ENCODE measurements around the gene SHISA7. TPM values are rescaled to one million over a fixed set of nuclear protein-coding genes. Genes with fewer than 3 reads are reported as not detected.
"Not testable (repeated sequence)": the region's sequence is repeated elsewhere in the genome, so short reads cannot be mapped to it uniquely, and the experiment has no call there.

The SHISA7 gene
- total and polyA plus RNA-seq, 8 donors, result not detected

DNA sequence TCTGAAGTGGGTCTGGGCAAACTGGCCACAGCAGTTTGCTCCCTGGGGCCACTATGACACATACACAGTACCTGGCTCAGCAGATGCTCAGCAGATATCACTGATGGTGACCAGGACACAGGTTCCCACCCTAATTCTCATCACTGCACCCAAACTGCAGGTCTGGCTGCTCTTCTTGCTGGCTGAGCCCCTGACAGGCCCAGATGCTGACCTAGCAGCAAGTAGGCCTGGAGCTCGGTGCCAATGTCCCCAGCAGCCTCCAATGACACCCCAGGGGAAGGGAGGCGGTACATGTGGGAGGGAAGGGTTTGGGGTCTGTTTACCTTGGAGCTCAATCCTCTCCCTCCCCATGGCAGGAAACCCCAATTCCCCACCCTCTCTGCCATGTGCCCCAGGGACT is 40.6 kb downstream of the SHISA7 start:
- Histone ChIP-seq H3K27ac (no peak overlapping the region), H3K27me3 (no peaks in the 10 kb centered on the region), H3K4me3 (no peak overlapping the region), H3K4me1 (peaks cover 12 to 21% (median 20%) of the 10 kb centered on the region in 4 donors), H3K36me3 (peaks cover 35 to 66% (median 58%) of the 10 kb centered on the region in 4 donors), H3K9me3 (no peaks in the 10 kb centered on the region)
- no peak for DNase-seq
- 75 to 92% (median 90%) methylated on average over 2 of the region's 2 CpGs for WGBS, 5 donors
- TF ChIP-seq EP300 (IDR thresholded peaks at IDR 0.05) (no peak), POLR2A (IDR thresholded peaks at IDR 0.05) (no peak), POLR2AphosphoS5 (IDR thresholded peaks at IDR 0.05) (no peak)
- TF ChIP-seq, protein P1, sequence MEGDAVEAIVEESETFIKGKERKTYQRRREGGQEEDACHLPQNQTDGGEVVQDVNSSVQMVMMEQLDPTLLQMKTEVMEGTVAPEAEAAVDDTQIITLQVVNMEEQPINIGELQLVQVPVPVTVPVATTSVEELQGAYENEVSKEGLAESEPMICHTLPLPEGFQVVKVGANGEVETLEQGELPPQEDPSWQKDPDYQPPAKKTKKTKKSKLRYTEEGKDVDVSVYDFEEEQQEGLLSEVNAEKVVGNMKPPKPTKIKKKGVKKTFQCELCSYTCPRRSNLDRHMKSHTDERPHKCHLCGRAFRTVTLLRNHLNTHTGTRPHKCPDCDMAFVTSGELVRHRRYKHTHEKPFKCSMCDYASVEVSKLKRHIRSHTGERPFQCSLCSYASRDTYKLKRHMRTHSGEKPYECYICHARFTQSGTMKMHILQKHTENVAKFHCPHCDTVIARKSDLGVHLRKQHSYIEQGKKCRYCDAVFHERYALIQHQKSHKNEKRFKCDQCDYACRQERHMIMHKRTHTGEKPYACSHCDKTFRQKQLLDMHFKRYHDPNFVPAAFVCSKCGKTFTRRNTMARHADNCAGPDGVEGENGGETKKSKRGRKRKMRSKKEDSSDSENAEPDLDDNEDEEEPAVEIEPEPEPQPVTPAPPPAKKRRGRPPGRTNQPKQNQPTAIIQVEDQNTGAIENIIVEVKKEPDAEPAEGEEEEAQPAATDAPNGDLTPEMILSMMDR (IDR thresholded peaks at IDR 0.05), result no peak
- intact Hi-C loops (cut with DNase I; ENCODE audit: low total_unique reads), result no loop called here

DNA sequence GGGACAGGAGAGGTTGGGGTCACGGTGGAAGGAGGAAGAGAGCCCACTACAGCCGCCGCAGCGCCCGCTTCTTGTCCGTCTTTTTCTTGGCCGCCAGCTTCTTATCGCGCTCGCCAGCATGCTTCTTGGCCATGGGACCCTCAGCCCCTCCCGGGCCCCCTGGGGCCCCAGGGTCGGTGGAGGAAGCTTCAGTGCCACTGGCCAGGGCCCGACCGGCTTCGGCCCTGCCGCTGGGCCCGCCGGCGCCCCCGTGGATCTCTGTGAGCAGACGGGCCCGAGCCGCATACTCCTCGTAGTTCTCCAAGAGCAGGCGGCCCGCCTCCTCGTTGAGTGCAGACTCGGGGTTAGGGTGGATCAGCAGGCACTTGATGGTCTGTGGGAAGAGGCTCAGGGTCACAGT is 41.7 kb downstream of the SHISA7 start:
- H3K4me3 ChIP-seq; H3K27ac ChIP-seq; H3K27me3 ChIP-seq; DNase-seq; intact Hi-C loops (cut with DNase I; ENCODE audit: low total_unique reads); H3K9me3 ChIP-seq: not testable (repeated sequence)
- Histone ChIP-seq H3K4me1 (peaks cover 5 to 13% (median 10%) of the 10 kb centered on the region in 4 donors), H3K36me3 (peaks cover 35 to 65% (median 58%) of the 10 kb centered on the region in 4 donors)
- 79 to 93% (median 86%) methylated on average over 7 to 22 of the region's 28 CpGs for WGBS, 5 donors

DNA sequence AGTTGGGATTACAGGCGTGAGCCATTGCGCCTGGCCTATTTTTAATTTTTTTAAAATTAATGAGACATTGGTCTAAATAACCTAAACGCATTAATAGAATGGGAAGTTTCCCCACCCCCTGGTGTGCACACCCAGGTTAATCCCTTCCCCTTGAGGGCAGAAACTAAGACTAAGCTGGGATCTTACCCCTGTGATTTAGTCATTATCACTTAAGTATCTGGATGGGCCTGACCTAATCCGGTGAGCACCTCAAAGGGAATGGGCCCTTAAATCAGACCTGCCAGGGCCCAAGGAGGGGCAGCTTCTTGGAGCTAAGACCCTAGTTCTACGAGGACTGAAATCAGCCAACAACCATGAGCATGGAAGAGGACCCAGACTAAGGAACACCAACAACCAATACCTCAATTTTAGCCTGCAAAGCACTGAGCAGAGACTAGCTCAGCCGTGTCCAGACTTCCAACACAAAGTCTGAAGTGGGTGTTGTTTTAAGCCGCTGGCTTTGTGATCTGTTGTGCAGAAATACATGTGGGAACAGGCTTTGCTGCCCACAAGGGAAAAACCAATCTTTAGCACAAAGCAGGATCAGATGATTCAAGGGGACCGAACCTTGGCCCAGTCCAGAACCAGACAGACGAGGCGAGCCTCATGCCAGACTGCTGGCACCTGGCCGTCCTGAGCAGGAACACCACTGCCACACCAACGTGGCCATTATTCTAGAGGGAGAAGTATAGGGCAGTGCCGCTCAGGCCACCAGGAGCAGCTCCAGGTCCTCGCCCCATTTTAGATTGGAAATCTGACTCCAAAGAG is 42.6 kb downstream of the SHISA7 start:
- Histone ChIP-seq H3K9me3 (no peaks in the 10 kb centered on the region), H3K27ac (no peak overlapping the region), H3K27me3 (no peaks in the 10 kb centered on the region), H3K4me1 (peaks cover 0 to 4% (median 2%) of the 10 kb centered on the region in 4 donors), H3K4me3 (no peak overlapping the region), H3K36me3 (peaks cover 30 to 56% (median 52%) of the 10 kb centered on the region in 4 donors)
- intact Hi-C loops (cut with DNase I; ENCODE audit: low total_unique reads), result no loop called here
- WGBS, 5 donors, result 76 to 87% (median 82%) methylated on average over 14 of the region's 14 CpGs
- no peak for DNase-seq
- TF ChIP-seq POLR2AphosphoS5 (IDR thresholded peaks at IDR 0.05) (no peak), POLR2A (IDR thresholded peaks at IDR 0.05) (no peak)
- TF ChIP-seq, protein P1 (IDR thresholded peaks at IDR 0.05), result no peak

DNA sequence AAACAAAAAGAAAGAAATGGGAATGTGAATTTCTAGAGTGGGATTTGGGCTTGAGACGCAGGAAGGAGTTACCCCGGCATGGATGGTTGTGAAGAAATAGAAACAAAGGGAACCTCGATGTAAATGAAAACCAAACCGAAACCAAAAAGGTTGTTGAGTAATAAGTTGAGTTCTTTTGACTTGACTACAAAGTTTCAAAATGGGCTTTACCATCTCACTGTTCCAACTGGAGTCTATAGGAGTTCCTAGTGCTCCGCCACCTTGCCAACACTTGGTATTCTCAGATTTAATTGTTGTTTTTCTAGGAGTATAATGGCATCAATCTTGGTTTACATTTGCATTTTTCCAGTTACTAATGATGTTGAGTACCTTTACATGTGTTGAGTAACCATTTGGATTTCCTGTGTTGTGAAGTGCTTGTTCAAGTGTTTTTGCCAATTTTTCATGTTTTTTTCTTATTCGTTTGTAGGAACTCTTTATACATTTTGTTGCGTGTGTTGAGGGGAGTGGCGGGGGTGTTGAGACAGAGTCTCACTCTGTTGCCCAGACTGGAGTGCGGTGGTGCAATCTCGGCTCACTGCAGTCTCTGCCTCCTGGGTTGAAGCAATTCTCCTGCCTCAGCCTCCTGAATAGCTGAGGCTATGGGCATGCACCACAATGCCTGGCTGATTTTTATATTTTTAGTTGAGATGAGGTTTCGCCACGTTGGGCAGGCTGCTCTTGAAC is 44.7 kb downstream of the SHISA7 start:
- no peak for DNase-seq
- intact Hi-C loops (cut with DNase I; ENCODE audit: low total_unique reads), result no loop called here
- Histone ChIP-seq H3K9me3 (no peaks in the 10 kb centered on the region), H3K27ac (peak overlapping the region in 1 of 5 donors; percentile 29), H3K4me1 (no peaks in the 10 kb centered on the region), H3K4me3 (no peak overlapping the region), H3K27me3 (no peaks in the 10 kb centered on the region), H3K36me3 (peaks cover 18 to 36% (median 32%) of the 10 kb centered on the region in 4 donors)
- 76 to 87% (median 83%) methylated on average over 12 of the region's 12 CpGs for WGBS, 5 donors
- TF ChIP-seq EP300 (IDR thresholded peaks at IDR 0.05) (no peak), POLR2A (IDR thresholded peaks at IDR 0.05) (no peak), POLR2AphosphoS5 (IDR thresholded peaks at IDR 0.05) (no peak)
- TF ChIP-seq, protein P1 (IDR thresholded peaks at IDR 0.05), result no peak
